Stimulated activated memory B cell treated with anti-CD40 and anti-IgM and Interleukin-4, amounts not matched to agents 10 μg/mL and 1 μg/mL and 100 μg/mL, for 72 hours (primary cell): ENCODE measurements around the gene ARSD.
"Not testable (repeated sequence)": the region's sequence is repeated elsewhere in the genome, so short reads cannot be mapped to it uniquely, and the experiment has no call there.

Experiments used
- ATAC-seq: fragments of 150-1000 bp; cut with Tn5 transposase; 2 replicates; pipeline ENCODE4 v1.10.0; 2021
- H3K27ac Mint-ChIP-seq: one replicate; pipeline ENCODE4 v1.8.0; 2022; ENCODE audit warnings: mild to moderate bottlenecking, mixed read lengths
- H3K27me3 Mint-ChIP-seq: one replicate; pipeline ENCODE4 v1.8.0; 2022; ENCODE audit warnings: mixed read lengths
- H3K36me3 Mint-ChIP-seq: one replicate; pipeline ENCODE4 v1.8.0; 2022; ENCODE audit warnings: mixed read lengths
- H3K4me1 Mint-ChIP-seq: one replicate; pipeline ENCODE4 v1.8.0; 2022; ENCODE audit warnings: mixed read lengths
- H3K4me3 Mint-ChIP-seq: one replicate; pipeline ENCODE4 v1.8.0; 2022; ENCODE audit warnings: mild to moderate bottlenecking, moderate library complexity, mixed read lengths
- H3K9me3 Mint-ChIP-seq: one replicate; pipeline ENCODE4 v1.8.0; 2022; ENCODE audit warnings: mixed read lengths

ARSD gene

DNA sequence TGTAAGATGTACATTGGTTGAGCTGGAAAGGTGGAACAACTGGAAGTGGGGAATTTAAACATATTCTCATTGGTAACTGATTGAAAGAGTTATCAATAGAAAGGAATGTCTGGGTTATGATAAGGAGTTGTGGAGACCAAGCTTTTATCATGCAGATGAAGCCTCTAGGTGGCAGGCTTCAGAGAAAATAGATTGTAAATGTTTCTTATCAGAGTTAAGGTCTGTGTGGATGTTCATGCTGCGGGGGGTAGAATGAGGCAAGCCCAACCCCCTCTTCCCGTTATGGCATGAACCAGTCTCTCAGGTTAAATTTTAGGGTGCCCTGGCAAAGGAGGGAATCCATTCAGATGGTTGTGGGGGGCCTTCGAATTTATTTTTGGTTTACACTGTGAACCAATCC is 16.0 kb downstream of the ARSD start:
- no peaks in the 10 kb centered on the region for H3K27me3 Mint-ChIP-seq
- no peak overlapping the region for H3K4me3 Mint-ChIP-seq
- no peak for ATAC-seq
- no peaks in the 10 kb centered on the region for H3K4me1 Mint-ChIP-seq
- H3K9me3 Mint-ChIP-seq = peaks cover 6% of the 10 kb centered on the region
- no peak overlapping the region for H3K27ac Mint-ChIP-seq
- H3K36me3 Mint-ChIP-seq = peaks cover 23% of the 10 kb centered on the region

GRCh38 chrX:2910109-2910508 is 19.0 kb downstream of the ARSD start:
- Mint-ChIP-seq H3K27me3 (no peaks in the 10 kb centered on the region), H3K4me1 (no peaks in the 10 kb centered on the region), H3K27ac (no peak overlapping the region), H3K36me3 (peaks cover 25% of the 10 kb centered on the region), H3K4me3 (no peak overlapping the region), H3K9me3 (peaks cover 7% of the 10 kb centered on the region)
- ATAC-seq = no peak

DNA sequence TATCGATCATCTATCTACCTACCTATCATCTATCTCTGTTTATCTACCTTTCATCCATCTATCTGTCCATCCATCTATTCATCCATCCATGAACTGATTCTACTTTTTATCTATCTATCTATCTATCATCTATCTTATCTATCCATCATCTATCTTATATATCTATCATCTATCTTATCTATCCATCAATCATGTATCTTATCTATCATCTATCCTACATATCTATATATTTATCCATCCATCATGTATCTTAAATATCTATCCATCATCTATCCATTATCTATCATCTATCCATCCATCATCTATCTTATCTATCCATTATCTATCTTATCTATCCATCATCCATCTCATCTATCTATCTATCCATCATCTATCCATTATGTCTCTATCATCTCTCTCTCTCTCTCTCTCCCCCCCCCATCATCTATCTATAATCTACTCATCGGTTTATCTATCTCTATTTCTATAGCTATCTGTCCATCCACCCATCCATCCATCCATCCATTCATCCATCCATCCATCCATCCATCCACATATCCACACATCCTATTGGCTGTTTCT is 20.9 kb downstream of the ARSD start:
- ATAC-seq = no peak

GRCh38 chrX:2907295-2907694 is 21.8 kb downstream of the ARSD start:
- Mint-ChIP-seq H3K9me3 (peaks cover 16% of the 10 kb centered on the region), H3K4me3 (no peak overlapping the region), H3K27ac (no peak overlapping the region), H3K36me3 (peaks cover 25% of the 10 kb centered on the region), H3K4me1 (no peaks in the 10 kb centered on the region), H3K27me3 (no peaks in the 10 kb centered on the region)
- no peak for ATAC-seq

More for the DNA sequence above, 20.9 kb downstream of the ARSD start:
- H3K4me3 Mint-ChIP-seq = no peak overlapping the region
- no peaks in the 10 kb centered on the region for H3K27me3 Mint-ChIP-seq
- H3K36me3 Mint-ChIP-seq = peaks cover 25% of the 10 kb centered on the region
- no peaks in the 10 kb centered on the region for H3K4me1 Mint-ChIP-seq
- H3K9me3 Mint-ChIP-seq = peaks cover 10% of the 10 kb centered on the region
- H3K27ac Mint-ChIP-seq = no peak overlapping the region

DNA sequence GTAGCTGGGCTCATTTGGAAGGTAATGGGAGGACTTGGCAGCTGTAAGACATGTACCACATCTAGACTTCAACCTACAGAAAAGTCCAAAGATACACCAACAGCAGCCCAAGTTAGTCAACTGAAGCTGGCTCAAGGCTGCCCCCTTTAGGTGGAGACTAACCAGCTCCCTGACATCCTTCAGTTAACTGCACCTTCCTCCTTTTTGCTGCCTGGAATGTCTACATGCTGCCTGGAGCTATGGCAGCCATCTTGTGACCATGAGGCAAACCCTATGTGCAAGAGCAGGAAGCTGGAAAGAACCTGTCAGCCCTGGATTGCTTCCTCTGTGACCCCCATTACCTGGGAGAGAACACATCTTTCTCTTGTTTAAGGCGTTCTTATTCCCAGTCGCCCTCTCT is 25.8 kb downstream of the ARSD start:
- Mint-ChIP-seq H3K4me1 (peaks cover 3% of the 10 kb centered on the region), H3K4me3 (no peak overlapping the region), H3K36me3 (peaks cover 17% of the 10 kb centered on the region), H3K27ac (no peak overlapping the region), H3K9me3 (peaks cover 15% of the 10 kb centered on the region), H3K27me3 (no peaks in the 10 kb centered on the region)
- no peak for ATAC-seq

DNA sequence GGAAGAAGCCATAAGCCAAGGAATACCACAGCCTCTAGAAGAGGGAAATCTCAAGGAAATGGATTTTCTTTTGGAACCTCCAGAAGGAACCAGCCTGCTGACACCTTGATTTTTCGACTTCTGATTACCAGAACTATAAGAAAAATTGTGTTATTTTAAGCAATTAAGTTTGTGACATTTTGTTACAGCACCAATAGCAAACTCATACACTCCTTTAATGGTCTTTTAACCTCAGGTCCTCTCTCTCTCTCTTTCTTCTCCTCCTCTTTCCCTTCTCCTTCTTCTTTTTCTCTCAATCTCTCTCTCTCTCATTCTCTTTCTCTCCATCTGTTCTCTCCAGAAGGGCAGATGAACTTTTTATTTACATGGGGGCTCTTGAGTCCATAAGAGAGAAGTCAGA is 26.3 kb downstream of the ARSD start:
- H3K27ac Mint-ChIP-seq = no peak overlapping the region
- ATAC-seq = no peak

GRCh38 chrX:2901367-2902036 is 27.6 kb downstream of the ARSD start:
- H3K9me3 Mint-ChIP-seq = peaks cover 10% of the 10 kb centered on the region
- ATAC-seq = no peak
- H3K27ac Mint-ChIP-seq = no peak overlapping the region
- H3K36me3 Mint-ChIP-seq = peaks cover 3% of the 10 kb centered on the region
- no peaks in the 10 kb centered on the region for H3K27me3 Mint-ChIP-seq
- H3K4me3 Mint-ChIP-seq = no peak overlapping the region
- peaks cover 16% of the 10 kb centered on the region for H3K4me1 Mint-ChIP-seq

More for the DNA sequence above, 26.3 kb downstream of the ARSD start:
- Mint-ChIP-seq H3K27me3 (no peaks in the 10 kb centered on the region), H3K36me3 (peaks cover 12% of the 10 kb centered on the region), H3K4me3 (no peak overlapping the region), H3K9me3 (peaks cover 10% of the 10 kb centered on the region), H3K4me1 (peaks cover 8% of the 10 kb centered on the region)

DNA sequence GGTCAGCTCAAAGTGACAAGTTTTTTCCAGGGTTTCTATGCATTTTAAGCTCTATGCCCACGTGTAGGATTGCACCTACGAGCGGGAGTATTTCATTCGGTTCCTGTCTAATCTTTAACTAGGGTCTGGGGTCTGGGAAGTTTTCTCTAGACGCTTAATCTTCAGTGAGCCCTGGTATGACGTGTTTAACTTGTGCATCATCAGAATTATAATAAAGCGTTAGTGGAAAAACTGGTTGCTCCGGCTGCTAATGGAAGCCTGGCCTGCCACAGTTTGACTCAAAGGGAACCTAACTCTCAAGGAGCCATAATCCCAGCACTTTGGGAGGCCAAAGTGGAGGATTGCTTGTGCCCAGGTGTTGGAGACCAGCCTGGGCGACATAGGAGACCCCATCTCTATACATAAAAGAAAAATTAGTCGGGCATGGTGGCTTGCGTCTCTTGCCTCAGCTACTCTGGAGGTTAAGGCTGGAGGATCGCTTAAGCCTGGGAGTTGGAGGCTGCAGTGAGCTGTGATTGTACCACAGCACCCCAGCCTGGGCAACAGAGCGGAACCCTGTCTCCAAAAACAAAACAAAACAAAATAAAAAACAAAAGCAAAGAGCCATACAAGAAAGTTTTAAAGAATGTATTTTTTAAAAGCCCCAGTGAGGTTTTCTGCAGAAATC is 30.2 kb downstream of the ARSD start:
- H3K27me3 Mint-ChIP-seq = no peaks in the 10 kb centered on the region
- H3K36me3 Mint-ChIP-seq = no peaks in the 10 kb centered on the region
- H3K4me3 Mint-ChIP-seq = no peak overlapping the region
- no peak overlapping the region for H3K27ac Mint-ChIP-seq
- no peak for ATAC-seq
- H3K9me3 Mint-ChIP-seq = peaks cover 6% of the 10 kb centered on the region
- peaks cover 16% of the 10 kb centered on the region for H3K4me1 Mint-ChIP-seq

DNA sequence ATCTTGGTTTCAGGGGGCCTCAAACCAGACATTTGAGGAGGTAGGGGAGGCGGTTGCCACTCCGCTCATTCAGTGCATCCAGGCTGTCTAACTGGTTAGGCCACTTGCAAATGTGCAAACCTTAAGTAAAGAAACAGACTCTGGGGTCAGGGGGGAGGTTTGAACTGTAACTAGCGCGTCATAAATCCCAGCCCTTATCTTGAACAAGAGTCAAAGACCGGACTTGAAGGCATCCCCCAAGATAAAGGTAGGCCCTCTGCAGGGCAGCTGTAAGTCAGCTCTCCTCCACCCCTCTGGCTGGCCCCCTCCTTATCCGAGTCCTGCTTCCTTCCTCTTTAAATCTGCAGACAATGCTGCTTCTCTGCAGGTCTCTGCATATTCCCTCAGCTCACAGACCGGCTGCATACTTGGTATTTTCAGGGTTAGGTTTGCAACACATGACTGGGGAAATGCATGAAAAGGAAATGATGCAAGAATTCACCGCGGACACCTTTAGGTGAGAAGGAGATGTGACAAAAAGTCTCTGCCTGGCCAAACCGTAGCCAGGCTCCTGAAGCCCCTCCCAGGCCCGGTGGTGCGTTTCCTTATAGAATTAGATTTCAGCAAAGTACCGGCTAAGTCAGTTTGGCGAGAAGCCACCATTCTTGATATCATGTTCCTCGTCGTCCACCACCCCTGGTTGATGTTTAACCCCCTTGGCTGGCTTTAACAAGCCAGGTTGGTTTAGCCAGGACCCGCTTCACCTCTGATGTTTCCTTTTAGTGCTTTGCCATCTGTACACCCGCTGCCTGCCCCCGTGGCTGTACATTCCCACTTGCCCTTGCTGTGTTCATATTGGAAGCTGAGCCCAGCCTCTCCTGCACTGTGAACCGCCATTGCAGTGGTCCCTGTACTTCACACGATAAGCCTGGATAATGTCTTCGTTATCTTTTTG is 31.2 kb downstream of the ARSD start:
- not testable (repeated sequence) for ATAC-seq, H3K36me3 Mint-ChIP-seq, H3K4me3 Mint-ChIP-seq, H3K27ac Mint-ChIP-seq, H3K9me3 Mint-ChIP-seq, H3K27me3 Mint-ChIP-seq
- H3K4me1 Mint-ChIP-seq = peaks cover 16% of the 10 kb centered on the region

GRCh38 chrX:2897311-2897689 is 31.8 kb downstream of the ARSD start:
- H3K4me3 Mint-ChIP-seq = no peak overlapping the region
- H3K4me1 Mint-ChIP-seq = peaks cover 16% of the 10 kb centered on the region
- ATAC-seq = no peak

GRCh38 chrX:2894885-2895292 is 34.2 kb downstream of the ARSD start:
- Mint-ChIP-seq H3K27me3 (no peaks in the 10 kb centered on the region), H3K4me3 (no peak overlapping the region), H3K9me3 (no peaks in the 10 kb centered on the region), H3K4me1 (peaks cover 21% of the 10 kb centered on the region), H3K27ac (no peak overlapping the region), H3K36me3 (no peaks in the 10 kb centered on the region)
- ATAC-seq = no peak

More at GRCh38 chrX:2897311-2897689, 31.8 kb downstream of the ARSD start:
- Mint-ChIP-seq H3K36me3 (no peaks in the 10 kb centered on the region), H3K27me3 (no peaks in the 10 kb centered on the region), H3K9me3 (no peaks in the 10 kb centered on the region), H3K27ac (no peak overlapping the region)

DNA sequence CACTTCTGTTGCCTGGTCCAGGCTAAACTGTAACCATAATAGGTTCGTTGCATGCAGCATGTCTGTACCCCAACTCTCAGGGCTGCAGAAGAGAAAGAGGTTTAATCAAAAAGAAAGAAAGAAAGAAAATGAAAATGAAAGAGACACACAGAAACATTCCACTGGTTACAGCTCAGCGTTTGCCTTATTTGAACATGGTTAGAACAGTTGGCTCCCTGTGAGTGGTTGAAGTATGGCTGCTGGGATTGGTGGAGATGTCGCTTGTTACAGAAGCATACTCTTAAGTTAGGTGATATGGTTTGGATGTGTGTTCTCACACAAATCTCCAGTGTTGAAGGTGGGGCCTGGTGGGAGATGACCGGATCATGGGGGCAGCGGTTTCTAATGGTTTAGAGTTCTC is 36.3 kb downstream of the ARSD start:
- Mint-ChIP-seq H3K36me3 (no peaks in the 10 kb centered on the region), H3K9me3 (no peaks in the 10 kb centered on the region), H3K27me3 (peaks cover 11% of the 10 kb centered on the region), H3K27ac (no peak overlapping the region), H3K4me1 (peaks cover 22% of the 10 kb centered on the region), H3K4me3 (no peak overlapping the region)
- ATAC-seq = no peak

DNA sequence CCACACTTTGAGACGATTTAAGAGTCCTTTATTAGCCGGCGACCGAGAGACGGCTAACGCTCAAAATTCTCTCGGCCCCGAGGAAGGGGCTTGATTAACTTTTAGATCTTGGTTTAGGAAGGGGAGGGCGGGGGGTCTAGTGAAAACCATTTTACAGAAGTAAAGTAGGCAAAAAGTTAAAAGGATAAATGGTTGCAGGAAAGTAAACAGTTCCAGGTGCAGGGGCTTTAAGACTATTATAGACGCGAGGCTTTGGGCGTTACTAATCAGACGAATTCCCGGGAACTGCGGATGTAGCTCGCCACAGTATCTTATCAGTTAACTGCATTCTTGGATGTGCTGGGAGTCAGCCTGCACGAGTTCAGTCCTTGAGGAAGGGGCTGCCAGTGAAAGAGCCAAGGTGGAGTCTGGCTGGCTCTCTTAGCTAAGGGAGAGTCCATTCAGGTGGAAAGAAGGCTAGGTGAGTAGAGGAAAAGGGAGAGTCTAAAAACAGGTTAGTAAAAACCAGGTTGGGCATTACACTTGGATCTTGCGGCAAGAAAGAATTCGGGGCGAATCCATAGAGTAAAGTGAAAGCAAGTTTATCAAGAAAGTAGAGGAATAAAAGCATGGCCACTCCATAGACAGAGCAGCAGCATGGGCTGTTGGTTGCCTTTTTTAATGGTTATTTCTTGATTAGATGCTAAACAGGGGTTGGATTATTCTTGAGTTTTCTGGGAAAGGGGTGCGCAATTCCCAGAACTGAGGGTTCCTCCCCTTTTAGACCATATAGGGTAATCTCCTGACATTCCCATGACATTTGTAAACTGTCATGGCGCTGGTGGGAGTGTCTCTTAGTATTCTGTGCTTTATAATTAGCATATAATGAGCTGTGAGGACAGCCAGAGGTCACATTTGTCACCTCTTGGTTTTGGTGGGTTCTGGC is 38.3 kb downstream of the ARSD start:
- not testable (repeated sequence) for H3K27ac Mint-ChIP-seq, ATAC-seq, H3K4me3 Mint-ChIP-seq, H3K9me3 Mint-ChIP-seq, H3K36me3 Mint-ChIP-seq
- peaks cover 11% of the 10 kb centered on the region for H3K27me3 Mint-ChIP-seq
- H3K4me1 Mint-ChIP-seq = peaks cover 14% of the 10 kb centered on the region

- Mint-ChIP-seq H3K27ac (peak overlapping the region; percentile 57), H3K4me1 (peaks cover 14% of the 10 kb centered on the region), H3K4me3 (peak overlapping the region; percentile 74), H3K27me3 (peaks cover 11% of the 10 kb centered on the region)
- not testable (repeated sequence) for H3K9me3 Mint-ChIP-seq, ATAC-seq, H3K36me3 Mint-ChIP-seq
Measured at GRCh38 chrX:2889706-2890490, 39.2 kb downstream of the ARSD start.
